Bone marrow (tissue), 2 donors: ENCODE data around the gene EML6.

Experiments
- DNase-seq, 2 donors: peaks; one replicate each; lab custom pipeline; 2025; lab: John Stamatoyannopoulos, UW

EML6 gene

GRCh38 chr2:54758951-54759350 lies 35.5 kb downstream of the EML6 start:
- DNase-seq = no peak

GRCh38 chr2:54760310-54760709 lies 36.8 kb downstream of the EML6 start:
- DNase-seq = no peak

- no peak for DNase-seq
Observed at GRCh38 chr2:54763636-54764291, 40.3 kb downstream of the EML6 start.

- DNase-seq = no peak
Observed at GRCh38 chr2:54767921-54768320, 44.5 kb downstream of the EML6 start.

- no peak for DNase-seq
Observed at GRCh38 chr2:54768772-54769428, 45.4 kb downstream of the EML6 start.

- no peak for DNase-seq
Observed at GRCh38 chr2:54770211-54770610, 46.7 kb downstream of the EML6 start.

GRCh38 chr2:54770676-54771075 lies 47.2 kb downstream of the EML6 start:
- no peak for DNase-seq

GRCh38 chr2:54771166-54771885 lies 47.9 kb downstream of the EML6 start:
- DNase-seq = no peak

GRCh38 chr2:54772110-54772509 lies 48.6 kb downstream of the EML6 start:
- no peak for DNase-seq

GRCh38 chr2:54772531-54772930 lies 49.1 kb downstream of the EML6 start:
- DNase-seq = no peak

- no peak for DNase-seq
Observed at GRCh38 chr2:54773233-54773632, 49.8 kb downstream of the EML6 start.

GRCh38 chr2:54773838-54774237 lies 50.4 kb downstream of the EML6 start:
- no peak for DNase-seq

- DNase-seq = no peak
Observed at GRCh38 chr2:54775710-54776109, 52.2 kb downstream of the EML6 start.

GRCh38 chr2:54776494-54776893 lies 53.0 kb downstream of the EML6 start:
- DNase-seq = no peak

- DNase-seq = no peak
Observed at GRCh38 chr2:54783349-54783748, 59.9 kb downstream of the EML6 start.

- no peak for DNase-seq
Observed at GRCh38 chr2:54787270-54787669, 63.8 kb downstream of the EML6 start.

GRCh38 chr2:54787755-54788366 lies 64.4 kb downstream of the EML6 start:
- no peak for DNase-seq

GRCh38 chr2:54789878-54790277 lies 66.4 kb downstream of the EML6 start:
- DNase-seq = no peak

GRCh38 chr2:54791831-54792230 lies 68.4 kb downstream of the EML6 start:
- no peak for DNase-seq

GRCh38 chr2:54797307-54797706 lies 73.8 kb downstream of the EML6 start:
- DNase-seq = no peak

GRCh38 chr2:54801352-54801751 lies 77.9 kb downstream of the EML6 start:
- DNase-seq = no peak

GRCh38 chr2:54803783-54804751 lies 80.6 kb downstream of the EML6 start:
- DNase-seq = no peak
